NCI-H748 (cell line): ENCODE measurements around the gene SRRM3.
"Not testable (repeated sequence)": the region's sequence is repeated elsewhere in the genome, so short reads cannot be mapped to it uniquely, and the experiment has no call there.

ENCODE experiments used
- DNase-seq: peaks from one replicate; lab custom pipeline; 2025; ENCODE audit not compliant: unreplicated experiment; lab: John Stamatoyannopoulos, UW

SRRM3 gene

GRCh38 chr7:76286842-76287403 is 85.2 kb downstream of the SRRM3 start:
- DNase-seq: no peak

- not testable (repeated sequence) for DNase-seq
Measured at GRCh38 chr7:76290847-76291350, 89.2 kb downstream of the SRRM3 start.

DNA sequence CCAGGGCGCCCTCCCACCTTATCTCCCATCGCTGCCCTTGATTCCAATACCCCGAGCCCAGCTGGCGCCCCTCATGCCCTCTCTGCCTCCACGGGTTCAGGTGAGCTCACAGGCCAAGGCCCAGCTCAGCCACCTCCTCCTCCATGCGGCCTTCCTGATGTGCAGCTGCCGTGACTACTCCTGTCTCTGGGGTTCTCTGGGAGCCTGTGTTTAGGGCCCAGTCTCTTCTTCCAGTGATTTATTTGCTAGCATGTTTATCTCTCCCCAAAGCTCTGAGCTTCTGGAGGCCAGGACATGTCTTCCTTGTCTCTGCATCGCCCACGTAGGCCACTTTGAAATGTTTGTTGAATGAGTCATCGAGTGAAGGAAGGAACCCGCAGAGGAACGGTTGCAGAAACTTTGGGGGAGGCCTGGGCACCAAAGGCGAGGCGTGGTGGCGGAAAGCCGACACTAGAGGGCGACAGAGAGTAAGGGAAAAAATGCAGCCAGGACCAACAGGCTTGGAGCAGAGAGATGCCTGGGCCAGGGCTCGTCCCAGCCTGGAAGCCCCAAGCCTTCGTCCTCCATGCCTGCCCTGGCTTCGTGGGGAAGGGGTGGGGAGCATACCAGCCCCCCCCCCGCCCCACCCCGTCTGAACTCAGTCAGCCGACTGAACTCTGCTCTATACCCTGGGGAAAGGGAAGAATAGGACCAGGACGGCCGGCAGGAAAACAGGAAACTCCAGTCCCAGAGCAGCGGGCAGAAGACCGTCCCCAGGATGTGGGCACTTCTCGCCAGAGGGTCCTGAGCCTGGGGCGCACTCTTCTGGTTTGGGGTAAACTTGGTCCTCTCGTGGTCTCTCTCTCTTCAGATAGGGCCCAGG is 89.9 kb downstream of the SRRM3 start:
- peak; percentile 68 for DNase-seq

- DNase-seq: no peak
Measured at GRCh38 chr7:76292213-76292573, 90.5 kb downstream of the SRRM3 start.

DNA sequence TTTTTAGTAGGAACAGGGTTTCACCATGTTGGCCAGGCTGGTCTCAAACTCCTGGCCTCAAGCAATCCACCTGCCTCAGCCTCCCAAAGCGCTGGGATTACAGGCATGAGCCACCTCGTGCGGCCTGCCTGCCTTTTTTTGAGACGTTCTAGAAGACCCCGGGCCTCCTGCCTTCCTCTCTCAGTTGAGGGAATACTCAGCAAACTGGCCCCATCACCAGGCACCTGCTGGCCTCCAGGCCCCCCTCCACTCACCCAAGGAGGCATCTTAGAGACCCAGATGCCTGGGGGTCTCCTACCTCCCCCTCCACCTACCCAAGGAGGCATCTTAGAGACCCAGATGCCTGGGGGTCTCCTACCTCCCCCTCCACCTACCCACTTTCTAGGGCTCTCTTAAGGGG is 91.2 kb downstream of the SRRM3 start:
- not testable (repeated sequence) for DNase-seq

- no peak for DNase-seq
Measured at GRCh38 chr7:76293407-76293901, 91.8 kb downstream of the SRRM3 start.

DNA sequence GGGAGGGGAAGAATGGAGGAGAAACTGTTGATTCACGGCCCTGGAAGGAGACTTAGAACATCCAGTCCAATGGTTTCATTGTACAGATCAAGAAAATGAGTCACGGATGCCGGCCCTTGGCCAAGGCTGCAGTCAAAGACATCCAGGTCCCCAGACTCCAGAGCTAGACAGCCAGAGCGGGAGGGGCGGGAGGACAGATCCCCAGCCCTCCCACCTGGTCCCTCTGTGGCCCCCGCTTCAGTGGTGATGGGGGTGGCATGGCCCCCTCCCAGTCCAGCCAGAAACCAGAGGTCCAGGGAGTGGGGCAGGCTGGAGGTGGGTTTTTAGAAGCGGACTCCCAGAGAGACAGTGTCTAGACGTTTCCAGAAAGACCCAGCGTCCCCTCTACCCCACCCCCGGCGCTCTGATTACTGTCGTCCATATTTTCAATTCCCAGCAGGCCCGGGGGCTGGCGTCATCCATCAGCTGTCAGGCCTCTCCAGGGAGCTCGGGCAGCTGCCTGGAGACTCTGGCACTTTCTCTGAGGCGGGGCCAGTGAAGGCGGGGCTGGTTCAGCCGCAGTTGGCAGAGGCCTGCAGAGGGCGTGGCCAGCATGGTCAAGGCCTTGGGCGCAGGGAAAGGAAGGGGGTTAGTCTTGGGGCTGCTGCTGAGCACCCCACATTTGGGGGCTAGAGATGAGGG is 92.8 kb downstream of the SRRM3 start:
- DNase-seq: peak; percentile 89

- no peak for DNase-seq
Measured at GRCh38 chr7:76296743-76297740, 95.3 kb downstream of the SRRM3 start.

DNA sequence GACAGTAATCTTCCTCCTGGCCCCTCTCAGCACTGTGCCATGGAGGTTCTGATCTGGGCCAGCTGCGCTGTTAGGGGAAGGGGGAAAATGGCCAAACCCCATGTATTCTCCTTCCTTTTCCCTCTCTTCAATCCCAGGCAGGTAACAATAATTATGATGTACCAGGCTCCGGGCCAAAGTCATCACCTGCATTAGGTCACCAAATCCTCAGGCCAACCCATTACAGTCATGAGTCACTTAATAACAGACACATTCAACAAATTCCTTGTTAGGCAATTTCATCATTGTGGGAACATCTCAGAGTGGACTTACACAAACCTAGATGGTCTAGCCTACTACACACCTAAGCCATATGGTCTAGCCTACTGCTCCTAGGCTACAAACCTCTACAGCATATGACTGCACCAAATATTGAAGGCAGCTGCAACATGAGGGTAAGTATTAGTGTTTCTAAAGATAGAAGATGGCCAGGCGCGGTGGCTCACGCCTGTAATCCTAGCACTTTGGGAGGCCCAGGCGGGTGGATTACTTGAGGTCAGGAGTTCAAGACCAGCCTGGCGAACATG is 98.6 kb downstream of the SRRM3 start:
- peak; percentile 28 for DNase-seq

GRCh38 chr7:76301000-76301399 is 99.3 kb downstream of the SRRM3 start:
- DNase-seq: no peak

DNA sequence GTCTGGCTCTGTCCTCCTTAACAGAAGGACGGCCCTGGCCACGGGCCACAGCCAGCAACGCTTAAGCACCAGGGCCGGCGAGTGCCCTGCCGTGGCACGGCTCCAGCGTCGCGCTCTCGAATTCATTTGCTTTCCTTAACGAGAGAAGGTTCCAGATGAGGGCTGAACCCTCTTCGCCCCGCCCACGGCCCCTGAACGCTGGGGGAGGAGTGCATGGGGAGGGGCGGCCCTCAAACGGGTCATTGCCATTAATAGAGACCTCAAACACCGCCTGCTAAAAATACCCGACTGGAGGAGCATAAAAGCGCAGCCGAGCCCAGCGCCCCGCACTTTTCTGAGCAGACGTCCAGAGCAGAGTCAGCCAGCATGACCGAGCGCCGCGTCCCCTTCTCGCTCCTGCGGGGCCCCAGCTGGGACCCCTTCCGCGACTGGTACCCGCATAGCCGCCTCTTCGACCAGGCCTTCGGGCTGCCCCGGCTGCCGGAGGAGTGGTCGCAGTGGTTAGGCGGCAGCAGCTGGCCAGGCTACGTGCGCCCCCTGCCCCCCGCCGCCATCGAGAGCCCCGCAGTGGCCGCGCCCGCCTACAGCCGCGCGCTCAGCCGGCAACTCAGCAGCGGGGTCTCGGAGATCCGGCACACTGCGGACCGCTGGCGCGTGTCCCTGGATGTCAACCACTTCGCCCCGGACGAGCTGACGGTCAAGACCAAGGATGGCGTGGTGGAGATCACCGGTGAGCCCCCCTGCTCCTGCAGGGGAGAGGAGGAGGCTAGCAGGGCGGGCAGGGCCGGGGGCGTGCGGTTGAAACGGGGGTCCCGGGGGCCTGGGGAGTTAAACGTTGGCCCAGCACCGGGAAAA is 100.9 kb downstream of the SRRM3 start, which contains the start of gene HSPB1:
TSS of gene HSPB1 (plus strand) at position 327 of the 855 bp plus-strand sequence. CDS start at position 367, 40 bp downstream.
- peak; percentile 87 for DNase-seq

DNA sequence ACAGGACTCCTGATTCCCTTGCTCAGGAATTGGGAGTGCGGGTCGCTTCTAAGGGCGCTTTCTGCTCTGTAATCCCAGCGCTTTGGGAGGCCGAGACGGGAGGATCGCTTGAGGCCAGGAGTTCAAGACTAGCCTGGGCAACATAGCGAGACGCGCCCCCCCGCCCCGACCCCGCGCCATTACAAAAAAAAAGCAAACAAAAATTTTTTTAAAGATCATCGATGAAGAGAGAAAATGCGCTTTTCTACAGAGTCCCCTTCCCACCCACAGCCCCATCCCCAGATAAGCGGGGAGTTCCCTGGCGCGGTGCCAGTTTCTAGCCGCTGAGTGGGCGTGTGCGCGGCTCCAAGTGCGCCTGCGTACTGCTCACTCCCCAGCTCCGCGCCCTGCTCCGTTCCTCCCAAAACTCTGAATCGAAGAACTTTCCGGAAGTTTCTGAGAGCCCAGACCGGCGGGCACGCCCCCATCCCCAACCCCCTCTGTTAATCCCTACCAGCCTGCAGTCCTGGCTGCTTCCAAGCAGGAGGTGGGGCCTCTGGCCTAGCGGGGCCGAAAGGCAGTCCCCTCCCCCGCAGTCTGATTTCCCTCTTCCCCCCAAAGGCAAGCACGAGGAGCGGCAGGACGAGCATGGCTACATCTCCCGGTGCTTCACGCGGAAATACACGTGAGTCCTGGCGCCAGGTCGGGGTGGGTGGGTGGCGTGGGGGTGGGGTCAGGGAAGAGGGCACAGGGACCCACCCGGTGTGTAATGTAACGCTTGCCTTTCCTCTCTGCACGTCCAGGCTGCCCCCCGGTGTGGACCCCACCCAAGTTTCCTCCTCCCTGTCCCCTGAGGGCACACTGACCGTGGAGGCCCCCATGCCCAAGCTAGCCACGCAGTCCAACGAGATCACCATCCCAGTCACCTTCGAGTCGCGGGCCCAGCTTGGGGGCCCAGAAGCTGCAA is 101.8 kb downstream of the SRRM3 start:
- DNase-seq: peak; percentile 84

- no peak for DNase-seq
Measured at GRCh38 chr7:76304888-76305375, 103.2 kb downstream of the SRRM3 start.

- not testable (repeated sequence) for DNase-seq
Measured at GRCh38 chr7:76308874-76309273, 107.2 kb downstream of the SRRM3 start.

GRCh38 chr7:76309341-76310101 is 107.8 kb downstream of the SRRM3 start:
- DNase-seq: not testable (repeated sequence)

- DNase-seq: peak; percentile 68
Measured at GRCh38 chr7:76310102-76310957, 108.6 kb downstream of the SRRM3 start.
